DMS 273 (cell line): Measurements from ENCODE around the gene HOXC6.

ENCODE experiments used
- DNase-seq: peaks from one replicate; lab custom pipeline; 2025; ENCODE audit not compliant: unreplicated experiment; lab: John Stamatoyannopoulos, UW

The HOXC6 gene

GRCh38 chr12:54079115-54079514, 50.9 kb downstream of the HOXC6 start:
- peak; percentile 56 for DNase-seq
